ENCODE measurements around the gene AP3B1.

The AP3B1 gene

DNA sequence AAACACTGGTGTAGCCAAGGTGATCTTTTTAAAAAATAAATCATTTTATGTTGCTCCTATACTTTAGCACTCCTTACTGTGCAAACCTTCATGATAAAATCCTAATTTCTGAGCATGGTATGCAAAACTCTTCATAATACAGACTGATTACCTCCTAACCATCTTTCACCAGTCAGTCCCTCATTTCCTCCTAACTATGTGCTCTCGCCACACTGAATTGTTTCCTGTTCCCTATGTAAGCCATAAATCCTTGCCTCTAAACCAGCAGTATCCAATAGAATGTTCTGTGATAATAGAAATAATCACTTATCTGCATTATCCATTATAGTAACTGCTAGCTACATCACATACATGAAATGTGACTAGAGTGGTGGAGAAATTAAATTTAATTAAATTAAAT lies 10.7 kb downstream of the AP3B1 start:
- no peak for TF ChIP-seq CTCF (conservative IDR thresholded peaks at IDR 0.05; ENCODE audit: control insufficient read depth, insufficient read depth, low read depth, low read length)
- DNase-seq (ENCODE audit: low read depth) = no peak
- H3K4me3 ChIP-seq (ENCODE audit: control insufficient read depth, low read depth, low read length) = no peak overlapping the region

DNA sequence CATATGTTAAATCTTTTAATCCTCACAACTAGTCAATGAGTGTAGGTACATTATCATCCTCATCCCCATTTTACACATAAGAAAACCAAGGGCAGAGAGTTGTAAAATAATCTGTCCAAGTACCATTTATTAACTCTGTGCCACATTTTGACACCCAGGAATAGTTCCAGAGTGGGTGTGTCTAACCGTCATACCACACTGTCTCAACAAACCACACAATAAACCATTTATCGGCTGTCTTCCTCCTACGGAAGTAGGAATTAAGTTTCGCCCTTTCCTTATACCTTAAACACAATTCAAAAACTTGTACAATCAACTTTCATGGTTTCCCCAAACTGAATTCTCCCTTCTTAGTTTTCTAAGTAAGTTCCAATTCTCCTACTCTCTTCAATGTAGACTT lies 11.4 kb downstream of the AP3B1 start:
- DNase-seq (ENCODE audit: low read depth) = no peak
- H3K4me3 ChIP-seq (ENCODE audit: control insufficient read depth, low read depth, low read length) = no peak overlapping the region
- TF ChIP-seq CTCF (conservative IDR thresholded peaks at IDR 0.05; ENCODE audit: control insufficient read depth, insufficient read depth, low read depth, low read length) = no peak

DNA sequence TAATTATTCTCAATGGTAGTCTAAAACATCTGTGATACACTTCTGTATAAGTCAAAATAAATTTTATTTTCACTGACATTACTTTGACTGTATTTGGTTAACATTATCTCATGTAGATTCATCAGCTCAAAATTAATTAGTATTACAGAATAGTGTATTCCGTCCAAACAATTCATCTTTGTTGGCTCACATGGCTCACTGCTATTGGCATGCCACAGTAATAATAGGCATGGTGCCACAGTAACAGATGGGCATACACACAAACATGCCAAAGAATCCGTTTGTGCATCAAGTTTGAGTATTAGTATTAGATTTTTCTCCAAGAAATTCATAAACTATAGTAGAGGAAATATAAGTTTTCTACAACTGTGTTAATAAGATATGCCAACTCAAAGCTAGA lies 14.2 kb downstream of the AP3B1 start:
- DNase-seq (ENCODE audit: low read depth) = no peak
- no peak for TF ChIP-seq CTCF (conservative IDR thresholded peaks at IDR 0.05; ENCODE audit: control insufficient read depth, insufficient read depth, low read depth, low read length)
- no peak overlapping the region for H3K4me3 ChIP-seq (ENCODE audit: control insufficient read depth, low read depth, low read length)

GRCh38 chr5:78279194-78279593 lies 15.3 kb downstream of the AP3B1 start:
- no peak overlapping the region for H3K4me3 ChIP-seq (ENCODE audit: control insufficient read depth, low read depth, low read length)
- no peak for DNase-seq (ENCODE audit: low read depth)
- no peak for TF ChIP-seq CTCF (conservative IDR thresholded peaks at IDR 0.05; ENCODE audit: control insufficient read depth, insufficient read depth, low read depth, low read length)

DNA sequence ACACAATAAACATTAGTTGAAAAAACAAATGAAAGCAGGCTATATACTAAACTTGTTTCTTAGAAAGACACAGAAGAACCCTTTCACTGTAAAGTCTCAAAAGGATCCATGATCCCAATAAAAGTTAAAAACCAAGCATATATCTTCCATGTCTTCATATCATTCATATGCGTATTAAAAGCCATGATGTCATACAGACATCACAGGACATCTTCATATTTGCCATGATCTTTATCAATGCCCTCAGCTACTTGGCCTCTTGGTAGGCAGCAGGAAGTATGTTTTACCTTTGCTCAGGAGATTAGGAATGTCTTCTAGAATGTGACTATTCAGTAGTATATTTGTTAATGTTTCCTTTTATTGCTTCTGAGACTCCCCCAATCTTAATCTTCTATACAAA lies 16.8 kb downstream of the AP3B1 start:
- no peak overlapping the region for H3K4me3 ChIP-seq (ENCODE audit: control insufficient read depth, low read depth, low read length)
- no peak for DNase-seq (ENCODE audit: low read depth)
- TF ChIP-seq CTCF (conservative IDR thresholded peaks at IDR 0.05; ENCODE audit: control insufficient read depth, insufficient read depth, low read depth, low read length) = no peak

DNA sequence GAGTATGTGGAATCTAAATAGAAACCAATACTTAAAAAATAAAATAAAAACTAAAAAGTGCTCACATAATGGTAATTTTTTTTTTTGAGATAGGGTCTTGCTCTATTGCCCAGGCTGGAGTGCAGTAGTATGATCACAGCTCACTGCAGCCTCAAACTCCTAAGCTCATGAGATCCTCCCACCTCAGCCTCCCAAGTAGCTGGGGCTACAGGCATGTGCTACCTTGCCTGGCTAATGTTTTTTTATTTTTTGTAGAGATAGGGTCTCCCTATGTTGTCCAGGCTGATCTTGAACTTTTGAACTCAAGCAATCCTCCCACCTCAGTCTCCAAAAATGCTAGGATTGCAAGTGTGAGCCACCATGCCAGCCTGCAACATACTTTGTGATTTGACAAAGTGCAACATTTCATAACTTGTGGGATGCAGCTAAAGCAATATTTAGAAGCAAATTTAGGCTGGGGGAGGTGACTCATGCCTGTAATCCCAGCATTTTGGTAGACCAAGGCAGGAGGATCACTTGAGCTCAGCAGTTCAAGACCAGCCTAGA lies 18.4 kb downstream of the AP3B1 start:
- no peak for DNase-seq (ENCODE audit: low read depth)

More for the DNA sequence above, 18.4 kb downstream of the AP3B1 start:
- TF ChIP-seq CTCF (conservative IDR thresholded peaks at IDR 0.05; ENCODE audit: control insufficient read depth, insufficient read depth, low read depth, low read length) = no peak
- H3K4me3 ChIP-seq (ENCODE audit: control insufficient read depth, low read depth, low read length) = no peak overlapping the region

Measured in fibroblast of mammary gland (primary cell).